ENCODE data around the gene DLG2. TPM values are rescaled to one million over a fixed set of nuclear protein-coding genes. Genes with fewer than 3 reads are reported as not detected.

Gene DLG2
- total and polyA plus RNA-seq, 2 of the 8 experiments (the other 6 are each of a cell fraction or from before 2014, with no cell fraction given), result 1.7 to 14.3 TPM

DNA sequence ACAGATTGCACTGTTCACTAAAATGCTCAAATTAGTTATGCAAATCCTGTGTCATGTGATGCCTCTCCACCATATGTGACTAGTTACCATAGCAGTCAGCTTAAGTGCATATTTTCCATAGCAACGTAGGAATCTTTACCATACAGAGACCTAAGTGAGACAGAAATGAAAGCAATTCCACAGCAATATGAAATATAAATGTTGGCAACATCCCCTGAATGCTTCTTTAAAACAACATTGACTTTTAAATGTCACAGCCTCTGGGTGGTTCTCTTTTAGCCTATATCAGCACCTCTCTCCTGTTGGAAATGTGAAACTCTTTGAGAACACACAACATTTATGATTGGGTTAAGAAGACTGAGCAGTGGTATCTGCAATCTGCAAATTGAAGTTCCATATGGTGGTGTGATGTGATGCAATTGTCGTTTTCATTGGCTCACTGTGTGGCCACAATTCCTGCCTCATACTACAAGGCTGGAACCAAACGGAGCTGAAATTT lies 814.6 kb downstream of the DLG2 start:
- Histone ChIP-seq H3K4me2 (ENCODE audit: insufficient read depth in 1 of 2, low read depth in 2 of 2, low read length in 2 of 2) (no peak overlapping the region), H3K27ac (ENCODE audit: low read depth, low read length) (no peak overlapping the region)
- 83% methylated on average over 3 of the region's 3 CpGs; no CpG with 5 or more reads in 1 of the 2 experiments for WGBS, 2 experiments (ENCODE audit: extremely low coverage in 1 of 2, insufficient coverage in 1 of 2, insufficient read length in 1 of 2, insufficient replicate concordance in 2 of 2, low coverage in 1 of 2, low lambda C conversion rate in 2 of 2, missing lambda C conversion rate in 1 of 2)

More for the DNA sequence above, 814.6 kb downstream of the DLG2 start:
- Histone ChIP-seq H2BK20ac (ENCODE audit: low read length) (no peak overlapping the region), H3K79me1 (ENCODE audit: low read depth, low read length) (no peaks in the 10 kb centered on the region), H4K8ac (ENCODE audit: extremely low read depth, insufficient read depth, low read length) (no peak overlapping the region), H3K4ac (replicated peaks; ENCODE audit: insufficient read length, low read depth, low read length) (no peak overlapping the region), H3K14ac (ENCODE audit: insufficient read length) (no peak overlapping the region), H3K9ac (replicated peaks in 1 of 4; ENCODE audit: extremely low read depth in 1 of 4, low read depth in 3 of 4, low read length in 3 of 4) (no peak overlapping the region), H3K23ac (ENCODE audit: insufficient read length) (no peak overlapping the region), H3K79me2 (ENCODE audit: control insufficient read depth in 1 of 2, insufficient read depth in 2 of 2, low read length in 2 of 2) (no peaks in the 10 kb centered on the region), H3K56ac (replicated peaks; ENCODE audit: insufficient read length, low read depth, low read length) (no peak overlapping the region), H3K4me3 (ENCODE audit: extremely low read depth in 1 of 4, insufficient read depth in 2 of 4, low read depth in 3 of 4, low read length in 4 of 4) (no peak overlapping the region), H4K5ac (ENCODE audit: insufficient read length, low read depth, low read length) (no peak overlapping the region), H3K27me3 (replicated peaks in 1 of 4; ENCODE audit: control insufficient read depth in 3 of 4, extremely low read depth in 1 of 4, insufficient read depth in 3 of 4, low read length in 3 of 4) (no peaks in the 10 kb centered on the region), H2BK15ac (ENCODE audit: low read length) (no peak overlapping the region), H3K36me3 (ENCODE audit: control insufficient read depth in 2 of 4, insufficient read depth in 4 of 4, low read length in 3 of 4) (no peaks in the 10 kb centered on the region), H3K9me3 (ENCODE audit: insufficient read depth in 2 of 2, low read depth in 1 of 2, low read length in 1 of 2) (no peaks in the 10 kb centered on the region), H2BK12ac (ENCODE audit: low read depth, low read length) (no peak overlapping the region), H2AK5ac (ENCODE audit: low read depth, low read length) (no peak overlapping the region), H3K4me1 (replicated peaks in 1 of 4; ENCODE audit: control insufficient read depth in 3 of 4, insufficient read depth in 4 of 4, low read length in 3 of 4) (peaks cover 2 to 4% (median 2%) of the 10 kb centered on the region in 4 experiments; a peak in 3 of 7 replicates), H4K91ac (replicated peaks; ENCODE audit: insufficient read length, low read length) (no peak overlapping the region), H2AFZ (ENCODE audit: low read length) (no peak overlapping the region), H3K18ac (ENCODE audit: extremely low read depth, low read length) (no peak overlapping the region), H3K23me2 (ENCODE audit: low read depth, low read length) (no peaks in the 10 kb centered on the region), H4K20me1 (replicated peaks in 1 of 2; ENCODE audit: control insufficient read depth in 1 of 2, insufficient read depth in 2 of 2, low read length in 2 of 2) (no peaks in the 10 kb centered on the region), H2BK5ac (ENCODE audit: low read depth, low read length) (no peak overlapping the region), H2BK120ac (replicated peaks; ENCODE audit: low read depth, low read length) (no peak overlapping the region)
- DNase-seq (ENCODE audit: low read depth in 1 of 2, low spot score in 2 of 2), result no peak
- no peak for FAIRE-seq
- ChIA-PET CTCF (ENCODE audit: partially characterized antibody) (no interaction called here), POLR2A (ENCODE audit: partially characterized antibody) (interaction anchor here (1.3 kb wide), 1 partner anchor 12 kb away, joined by 3 read pairs; no protein-coding TSS in a partner anchor)
- TF ChIP-seq CBX5 (IDR thresholded peaks at IDR 0.05; ENCODE audit: low read depth, low read length) (no peak), KDM5A (IDR thresholded peaks at IDR 0.05; ENCODE audit: low read length) (no peak), JUND (IDR thresholded peaks at IDR 0.05; ENCODE audit: low read length) (no peak), GABPA (IDR thresholded peaks at IDR 0.05; ENCODE audit: borderline replicate concordance, insufficient read depth, low read length) (no peak), SAP30 (IDR thresholded peaks at IDR 0.05; ENCODE audit: insufficient read depth, insufficient replicate concordance, low read length) (no peak), SP2 (IDR thresholded peaks at IDR 0.05; ENCODE audit: low read length) (no peak), RXRA (IDR thresholded peaks at IDR 0.05; ENCODE audit: insufficient read depth, low read depth, low read length) (no peak), ATF3 (IDR thresholded peaks at IDR 0.05; ENCODE audit: insufficient read depth, low read depth, low read length) (no peak), CTBP2 (IDR thresholded peaks at IDR 0.05; ENCODE audit: borderline replicate concordance, insufficient read depth, insufficient read length, low read length) (no peak), TAF7 (optimal IDR thresholded peaks at IDR 0.05; ENCODE audit: borderline replicate concordance, low read depth, low read length) (no peak), BRCA1 (IDR thresholded peaks at IDR 0.05; ENCODE audit: low read depth, low read length) (no peak), TCF12 (IDR thresholded peaks at IDR 0.05; ENCODE audit: low read depth, low read length) (no peak)
